ENCODE results near the gene ORC4. TPM values are rescaled to one million over a fixed set of nuclear protein-coding genes. Genes with fewer than 3 reads are reported as not detected.

The ORC4 gene
- total and polyA plus RNA-seq, 2 donors (not counting 3 experiments of a cell fraction or from before 2014, with no cell fraction given) = 25.2 to 27.0 TPM

DNA sequence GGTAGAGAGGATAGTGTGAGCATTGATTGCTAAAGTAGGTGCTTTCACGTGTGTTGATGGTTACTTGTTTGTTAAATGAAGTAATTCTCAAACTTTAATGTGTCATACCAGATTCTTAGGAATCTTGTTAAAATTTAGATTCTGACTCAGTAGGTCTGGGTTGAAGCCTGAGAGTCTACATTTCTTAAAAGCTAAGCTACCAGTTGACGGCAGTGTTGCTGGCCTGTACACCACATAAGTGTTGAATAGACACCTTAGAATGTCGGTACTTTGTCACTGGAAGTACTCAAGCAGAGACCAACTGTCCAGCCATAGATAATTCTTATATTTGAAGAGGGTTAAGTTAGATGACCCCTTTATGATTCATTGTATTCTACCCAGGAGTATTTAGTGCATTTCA, 95.9 kb downstream of the ORC4 start:
- Histone ChIP-seq H3K9me1 (replicated peaks; ENCODE audit: control insufficient read depth, extremely low read depth, insufficient read depth, low read length) (no peaks in the 10 kb centered on the region), H3K27ac (ENCODE audit: insufficient read depth, low read depth, low read length) (no peak overlapping the region), H4K20me1 (replicated peaks; ENCODE audit: control insufficient read depth, extremely low read depth, insufficient read depth, low read length) (no peaks in the 10 kb centered on the region), H3K9ac (replicated peaks; ENCODE audit: extremely low read depth, insufficient read depth, low read length) (no peak overlapping the region), H3K4me2 (ENCODE audit: insufficient read depth, low read length) (no peak overlapping the region), H3K27me3 (ENCODE audit: control insufficient read depth in 2 of 2, insufficient read depth in 2 of 2, low read length in 2 of 2) (no peaks in the 10 kb centered on the region), H3K4me3 (replicated peaks in 1 of 3; ENCODE audit: insufficient read depth in 1 of 3, low read depth in 1 of 3, low read length in 3 of 3) (no peak overlapping the region), H3K9me3 (replicated peaks; ENCODE audit: control insufficient read depth, insufficient read depth, low read length) (no peaks in the 10 kb centered on the region), H3K4me1 (ENCODE audit: control insufficient read depth, extremely low read depth, insufficient read depth, low read length) (no peaks in the 10 kb centered on the region), H2AFZ (ENCODE audit: low read depth, low read length) (no peak overlapping the region), H3K36me3 (ENCODE audit: control insufficient read depth in 2 of 2, extremely low read depth in 1 of 2, insufficient read depth in 2 of 2, low read length in 2 of 2) (no peaks in the 10 kb centered on the region), H3K79me2 (ENCODE audit: control insufficient read depth, insufficient read depth, low read length) (no peaks in the 10 kb centered on the region)
- no TSS peak for BruUV-seq (replicated peaks)
- dilution Hi-C loops (cut with MboI; ENCODE audit: extremely low pct_ligation_motif_present, low sequenced_read_pairs) (no loop called here), intact Hi-C loops (cut with micrococcal nuclease) (no loop called here)
- POLR2A ChIA-PET = no interaction called here
- TF ChIP-seq FOS (IDR thresholded peaks at IDR 0.05; ENCODE audit: borderline replicate concordance, insufficient read depth, low read length) = no peak
- no peak for TF ChIP-seq EZH2 (IDR thresholded peaks at IDR 0.05; ENCODE audit: borderline replicate concordance, low read depth, low read length, severe bottlenecking)
- TF ChIP-seq, protein P1, sequence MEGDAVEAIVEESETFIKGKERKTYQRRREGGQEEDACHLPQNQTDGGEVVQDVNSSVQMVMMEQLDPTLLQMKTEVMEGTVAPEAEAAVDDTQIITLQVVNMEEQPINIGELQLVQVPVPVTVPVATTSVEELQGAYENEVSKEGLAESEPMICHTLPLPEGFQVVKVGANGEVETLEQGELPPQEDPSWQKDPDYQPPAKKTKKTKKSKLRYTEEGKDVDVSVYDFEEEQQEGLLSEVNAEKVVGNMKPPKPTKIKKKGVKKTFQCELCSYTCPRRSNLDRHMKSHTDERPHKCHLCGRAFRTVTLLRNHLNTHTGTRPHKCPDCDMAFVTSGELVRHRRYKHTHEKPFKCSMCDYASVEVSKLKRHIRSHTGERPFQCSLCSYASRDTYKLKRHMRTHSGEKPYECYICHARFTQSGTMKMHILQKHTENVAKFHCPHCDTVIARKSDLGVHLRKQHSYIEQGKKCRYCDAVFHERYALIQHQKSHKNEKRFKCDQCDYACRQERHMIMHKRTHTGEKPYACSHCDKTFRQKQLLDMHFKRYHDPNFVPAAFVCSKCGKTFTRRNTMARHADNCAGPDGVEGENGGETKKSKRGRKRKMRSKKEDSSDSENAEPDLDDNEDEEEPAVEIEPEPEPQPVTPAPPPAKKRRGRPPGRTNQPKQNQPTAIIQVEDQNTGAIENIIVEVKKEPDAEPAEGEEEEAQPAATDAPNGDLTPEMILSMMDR (IDR thresholded peaks at IDR 0.05; ENCODE audit: extremely low read depth in 1 of 2, insufficient read depth in 1 of 2, low read depth in 1 of 2, low read length in 2 of 2) = no peak
- TF ChIP-seq POLR2AphosphoS5 (IDR thresholded peaks at IDR 0.05; ENCODE audit: insufficient read depth, low read depth, low read length) = no peak
- no peak for TF ChIP-seq MYC (IDR thresholded peaks at IDR 0.05; ENCODE audit: low read depth, low read length)
- TF ChIP-seq, protein P2, sequence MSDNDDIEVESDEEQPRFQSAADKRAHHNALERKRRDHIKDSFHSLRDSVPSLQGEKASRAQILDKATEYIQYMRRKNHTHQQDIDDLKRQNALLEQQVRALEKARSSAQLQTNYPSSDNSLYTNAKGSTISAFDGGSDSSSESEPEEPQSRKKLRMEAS (IDR thresholded peaks at IDR 0.05; ENCODE audit: insufficient read depth, insufficient read length) = no peak
- no peak for TF ChIP-seq GATA2 (IDR thresholded peaks at IDR 0.05; ENCODE audit: insufficient read depth, insufficient read length, low read depth, low read length)
- no peak for TF ChIP-seq JUN (IDR thresholded peaks at IDR 0.05; ENCODE audit: borderline replicate concordance, insufficient read depth, insufficient read length, low read depth)
- TF ChIP-seq POLR2A (IDR thresholded peaks at IDR 0.05; ENCODE audit: low read depth, low read length) = no peak
- CTCF ChIA-PET = interaction anchor here (0.8 to 1.0 kb wide), 2 partner anchors 14 to 1191 kb away, joined by 3 read pairs; no protein-coding TSS in a partner anchor
- DNase-seq (ENCODE audit: low read depth, low spot score) (no peak), FAIRE-seq (no peak)

Measured in endothelial cell of umbilical vein (primary cell).